Measurements from ENCODE around the gene DBX1. TPM values are rescaled to one million over a fixed set of nuclear protein-coding genes. Genes with fewer than 3 reads are reported as not detected.

DBX1 gene
- total RNA-seq (not detected), polyA plus RNA-seq (ENCODE audit: insufficient read length in 6 of 6) (not detected)
- long read RNA-seq, donor 1: 0 reads
- long read RNA-seq, donor 2: 0 reads
- long read RNA-seq, donor 3: 0 reads
- long read RNA-seq, donor 4: 0 reads
- long read RNA-seq, donor 5: 0 reads
- long read RNA-seq, donor 6: 0 reads
- long read RNA-seq, donor 7: 0 reads
- long read RNA-seq, donor 8: 0 reads
- long read RNA-seq, donor 9: 0 reads
- long read RNA-seq, donor 10: 0 reads
- long read RNA-seq, donor 11: 0 reads
- long read RNA-seq, donor 12: 0 reads

GRCh38 chr11:20160425-20161229 is at the start of gene DBX1:
Gene DBX1 (minus strand): TSS chr11:20160475. CDS start chr11:20160324, 151 bp downstream.
- peaks cover 100% of the 10 kb centered on the region in 2 donors for H3K27me3 ChIP-seq
- no peaks in the 10 kb centered on the region for H3K9me3 ChIP-seq
- H3K36me3 ChIP-seq: no peaks in the 10 kb centered on the region
- TF ChIP-seq CTCF (IDR thresholded peaks at IDR 0.05): no peak
- intact Hi-C loops (cut with DNase I): no loop called here
- DNase-seq: no peak
- no peak within 1 kb of the TSS for H3K4me3 ChIP-seq
- H3K27ac ChIP-seq: no peak within 1 kb of the TSS
- H3K4me1 ChIP-seq: peaks cover 15 to 26% of the 10 kb centered on the region in 2 donors
- no peak for ATAC-seq

GRCh38 chr11:20208622-20209111 is 48.4 kb upstream of the DBX1 start:
- Histone ChIP-seq H3K36me3 (no peaks in the 10 kb centered on the region), H3K9me3 (no peaks in the 10 kb centered on the region), H3K27ac (no peak overlapping the region), H3K27me3 (peaks cover 43 to 76% of the 10 kb centered on the region in 2 donors), H3K4me3 (no peak overlapping the region), H3K4me1 (no peaks in the 10 kb centered on the region)
- no peak for TF ChIP-seq CTCF (IDR thresholded peaks at IDR 0.05)
- DNase-seq (no peak), ATAC-seq (no peak)
- intact Hi-C loops (cut with DNase I): no loop called here

GRCh38 chr11:20207781-20208621 is 47.7 kb upstream of the DBX1 start:
- peak; percentile 69 for ATAC-seq
- Histone ChIP-seq H3K27ac (no peak overlapping the region), H3K36me3 (no peaks in the 10 kb centered on the region), H3K9me3 (no peaks in the 10 kb centered on the region), H3K4me1 (no peaks in the 10 kb centered on the region), H3K27me3 (peaks cover 43 to 79% of the 10 kb centered on the region in 2 donors), H3K4me3 (no peak overlapping the region)
- intact Hi-C loops (cut with DNase I): no loop called here
- no peak for TF ChIP-seq CTCF (IDR thresholded peaks at IDR 0.05)
- DNase-seq: peak in 2 of 4 donors; percentile 3 to 32

- DNase-seq: no peak
- intact Hi-C loops (cut with DNase I): no loop called here
- Histone ChIP-seq H3K27ac (no peak overlapping the region), H3K27me3 (peaks cover 43 to 65% of the 10 kb centered on the region in 2 donors), H3K9me3 (no peaks in the 10 kb centered on the region), H3K36me3 (no peaks in the 10 kb centered on the region), H3K4me3 (no peak overlapping the region), H3K4me1 (no peaks in the 10 kb centered on the region)
- TF ChIP-seq CTCF (IDR thresholded peaks at IDR 0.05): no peak
- no peak for ATAC-seq
These were observed 45.5 kb upstream of the DBX1 start for GRCh38 chr11:20205807-20206206.

All from left lung (tissue), 14 donors.